Upper lobe of left lung (tissue), 6 donors: ENCODE results near the gene HEATR9. TPM values are rescaled to one million over a fixed set of nuclear protein-coding genes. Genes with fewer than 3 reads are reported as not detected.

Experiments used
- ATAC-seq, 2 donors: fragments of 200-7000 bp; cut with Tn5 transposase; one replicate each; pipeline ENCODE4 v1.9.1; 2022; ENCODE audit warnings: mild to moderate bottlenecking in 2 of 2, moderate library complexity in 2 of 2; ENCODE audit not compliant: low FRiP score in 2 of 2
- DNase-seq, 2 donors: peaks; one replicate each; pipeline ENCODE4 v3.0.0-alpha.2; 2019 to 2020
- H3K27ac ChIP-seq, 4 donors: fragments of 200-600 bp; sonication (generic); one replicate each; pipeline ENCODE4 v1.5.1; 2016 to 2019
- H3K27me3 ChIP-seq, 4 donors: fragments of 200-600 bp; sonication (generic); one replicate each; pipeline ENCODE4 v1.5.1; 2017 to 2019
- H3K36me3 ChIP-seq, 4 donors: fragments of 200-600 bp; sonication (generic); one replicate each; pipeline ENCODE4 v1.5.1; 2016 to 2019
- H3K4me1 ChIP-seq, 4 donors: fragments of 200-600 bp; sonication (generic); one replicate each; pipeline ENCODE4 v1.5.1; 2018 to 2019
- H3K4me3 ChIP-seq, 4 donors: fragments of 200-600 bp; sonication (generic); one replicate each; pipeline ENCODE4 v1.5.1; 2017 to 2019; ENCODE audit warnings: mild to moderate bottlenecking in 2 of 4, moderate library complexity in 1 of 4
- H3K9me3 ChIP-seq, 4 donors: fragments of 200-600 bp; sonication (generic); one replicate each; pipeline ENCODE4 v1.5.1; 2018 to 2019
- EP300 ChIP-seq, 4 donors: sonication (generic); formaldehyde crosslinking; IDR thresholded peaks; one replicate each; pipeline ENCODE4 v1.5.1; 2017; ENCODE audit warnings: antibody characterized with exemption in 4 of 4, control low read depth in 2 of 4
- POLR2A ChIP-seq, 4 donors: fragments of 450-650 bp; IDR thresholded peaks; one replicate each; pipeline ENCODE4 v1.5.1; 2016 to 2017; ENCODE audit warnings: antibody characterized with exemption in 4 of 4, mild to moderate bottlenecking in 2 of 4
- POLR2AphosphoS5 ChIP-seq, 2 donors: sonication (generic); formaldehyde crosslinking; IDR thresholded peaks; one replicate each; pipeline ENCODE4 v1.5.1; 2017; ENCODE audit warnings: antibody characterized with exemption in 2 of 2
- WGBS, 2 donors: methylation state at CpG; one replicate each; pipeline ENCODE4 v1.1.5; 2017 to 2018; 5-methylcytosine and 5-hydroxymethylcytosine counted together
- total RNA-seq, 6 donors: library from RNA; depleted of rRNA in 4 of 6; stranded (reverse); fragments of >200 nt in 4 of 6; gene quantifications; one replicate each; pipeline versions ENCODE4 v1.1.0 to v1.2.1, GENCODE V29; 2016 to 2021
- TF ChIP-seq, protein P1 (sequence below), 6 experiments: fragments of 450-650 bp in 4 of 6; fragments of 200-600 bp in 2 of 6; sonication (generic) in 2 of 6; IDR thresholded peaks; one replicate each; pipeline ENCODE4 v1.5.1; 2016 to 2019; ENCODE audit warnings: antibody characterized with exemption in 6 of 6
- donor health status: DM: no; HTN: no; CAD: no; lungs with moderate emphysema.
- donor health status: DM: no; HTN: yes; CAD: no; lungs with severe emphysema.

HEATR9 gene
- total RNA-seq, 6 donors from 2014 or later: 0.13 to 0.30 TPM; not detected in 4

DNA sequence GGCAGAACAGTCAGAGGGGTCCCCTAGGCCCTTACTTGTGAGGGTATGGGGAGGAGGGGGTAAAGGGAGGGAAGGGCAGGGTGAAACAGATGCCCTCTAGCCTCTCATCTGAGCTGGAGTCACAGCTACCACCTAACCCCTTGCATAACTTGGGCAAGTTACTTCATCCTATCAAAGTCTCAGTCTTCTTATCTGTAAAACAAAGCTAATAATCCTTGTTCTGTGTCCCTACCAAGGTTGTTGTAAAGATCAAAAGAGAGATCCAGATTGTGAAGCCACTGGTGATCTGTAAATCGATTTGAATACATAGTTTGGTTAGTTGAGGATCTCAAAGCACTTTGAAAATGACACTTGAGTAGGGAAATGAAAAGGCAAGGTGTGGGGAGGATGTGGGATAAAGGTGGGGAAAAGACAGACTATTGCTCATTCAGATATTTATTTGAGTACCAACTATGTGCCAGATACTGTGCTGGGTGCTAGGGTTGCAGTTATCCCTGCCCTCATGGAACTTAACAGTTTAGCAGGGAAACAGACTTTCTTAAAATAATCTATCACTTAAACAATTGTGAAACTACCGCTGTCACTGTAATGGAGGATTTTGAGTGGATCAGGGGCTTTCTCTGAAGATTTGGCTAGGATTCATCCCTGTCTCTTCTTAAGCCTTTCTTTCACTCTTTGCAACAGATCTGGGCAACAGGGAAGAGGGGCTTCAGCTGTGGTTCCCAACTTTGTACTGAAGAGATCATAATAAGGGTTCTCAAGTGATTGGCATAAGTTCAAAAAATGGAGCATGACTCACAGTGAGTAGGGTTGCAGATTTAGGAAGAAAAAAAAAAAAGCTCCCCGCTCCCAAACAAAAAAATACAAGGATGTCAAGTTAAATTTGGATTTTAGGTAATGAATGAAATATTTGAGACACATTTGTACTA, 3.0 kb downstream of the HEATR9 start:
- no peak for TF ChIP-seq POLR2A (IDR thresholded peaks at IDR 0.05)
- TF ChIP-seq EP300 (IDR thresholded peaks at IDR 0.05): no peak
- TF ChIP-seq, protein P1, sequence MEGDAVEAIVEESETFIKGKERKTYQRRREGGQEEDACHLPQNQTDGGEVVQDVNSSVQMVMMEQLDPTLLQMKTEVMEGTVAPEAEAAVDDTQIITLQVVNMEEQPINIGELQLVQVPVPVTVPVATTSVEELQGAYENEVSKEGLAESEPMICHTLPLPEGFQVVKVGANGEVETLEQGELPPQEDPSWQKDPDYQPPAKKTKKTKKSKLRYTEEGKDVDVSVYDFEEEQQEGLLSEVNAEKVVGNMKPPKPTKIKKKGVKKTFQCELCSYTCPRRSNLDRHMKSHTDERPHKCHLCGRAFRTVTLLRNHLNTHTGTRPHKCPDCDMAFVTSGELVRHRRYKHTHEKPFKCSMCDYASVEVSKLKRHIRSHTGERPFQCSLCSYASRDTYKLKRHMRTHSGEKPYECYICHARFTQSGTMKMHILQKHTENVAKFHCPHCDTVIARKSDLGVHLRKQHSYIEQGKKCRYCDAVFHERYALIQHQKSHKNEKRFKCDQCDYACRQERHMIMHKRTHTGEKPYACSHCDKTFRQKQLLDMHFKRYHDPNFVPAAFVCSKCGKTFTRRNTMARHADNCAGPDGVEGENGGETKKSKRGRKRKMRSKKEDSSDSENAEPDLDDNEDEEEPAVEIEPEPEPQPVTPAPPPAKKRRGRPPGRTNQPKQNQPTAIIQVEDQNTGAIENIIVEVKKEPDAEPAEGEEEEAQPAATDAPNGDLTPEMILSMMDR (IDR thresholded peaks at IDR 0.05): no peak
- TF ChIP-seq POLR2AphosphoS5 (IDR thresholded peaks at IDR 0.05): no peak
- Histone ChIP-seq H3K9me3 (no peaks in the 10 kb centered on the region), H3K4me3 (no peak overlapping the region), H3K27ac (no peak overlapping the region), H3K4me1 (peaks cover 0 to 10% (median 3%) of the 10 kb centered on the region in 4 donors), H3K36me3 (no peaks in the 10 kb centered on the region), H3K27me3 (no peaks in the 10 kb centered on the region)
- ATAC-seq (no peak), DNase-seq (no peak)
- 74 to 77% methylated on average over 3 of the region's 3 CpGs for WGBS, 2 donors

DNA sequence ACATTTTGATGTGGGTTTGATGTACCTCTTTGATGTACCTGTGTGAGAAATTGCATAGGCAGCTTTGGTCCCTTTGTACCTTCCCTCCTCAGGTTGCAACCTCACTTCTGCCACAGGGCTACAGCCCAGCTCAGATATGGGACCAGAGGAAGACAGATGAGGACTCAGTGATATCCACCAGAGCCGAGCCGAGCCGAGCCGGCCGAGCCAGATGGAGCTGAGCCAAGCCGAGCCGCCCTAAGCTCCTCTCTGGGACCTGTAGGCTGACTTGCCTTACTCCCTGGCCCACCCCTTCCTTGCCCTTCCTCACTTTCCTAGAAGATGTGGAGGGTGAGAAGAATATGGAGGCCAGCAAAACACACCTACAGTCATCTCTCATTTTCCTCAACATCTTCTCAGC, 3.8 kb downstream of the HEATR9 start:
- no peaks in the 10 kb centered on the region for H3K9me3 ChIP-seq
- no peak for ATAC-seq
- no peak overlapping the region for H3K4me3 ChIP-seq
- H3K4me1 ChIP-seq: peaks cover 0 to 10% (median 3%) of the 10 kb centered on the region in 4 donors
- no peaks in the 10 kb centered on the region for H3K27me3 ChIP-seq
- DNase-seq: peak in 1 of 2 donors; percentile 66
- H3K27ac ChIP-seq: no peak overlapping the region
- no peaks in the 10 kb centered on the region for H3K36me3 ChIP-seq
- TF ChIP-seq, protein P1 (IDR thresholded peaks at IDR 0.05): no peak
- TF ChIP-seq EP300 (IDR thresholded peaks at IDR 0.05) (no peak), POLR2A (IDR thresholded peaks at IDR 0.05) (no peak), POLR2AphosphoS5 (IDR thresholded peaks at IDR 0.05) (no peak)
- WGBS, 2 donors: 93 to 100% methylated on average over 2 to 7 of the region's 7 CpGs

DNA sequence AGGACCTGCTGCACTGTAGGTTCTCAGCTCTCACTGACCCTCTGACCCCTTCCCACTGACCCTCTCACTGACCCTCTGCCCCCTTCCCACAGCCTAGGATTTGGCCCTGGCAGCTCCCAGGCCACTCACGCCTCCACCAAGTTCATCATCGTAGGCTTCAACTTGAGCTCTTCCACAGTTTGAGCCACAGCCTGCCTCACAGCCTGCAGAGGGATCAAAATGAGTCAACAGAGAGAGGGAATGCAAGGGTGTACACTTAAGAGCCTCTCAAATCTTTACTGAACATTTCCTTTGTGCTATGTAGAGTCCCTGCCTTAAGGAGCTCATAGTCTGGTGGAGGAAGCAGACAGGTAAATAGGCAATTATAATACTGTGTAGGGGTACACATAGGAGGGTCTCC, 12.1 kb downstream of the HEATR9 start:
- no peaks in the 10 kb centered on the region for H3K9me3 ChIP-seq
- DNase-seq (no peak), ATAC-seq (no peak)
- H3K27ac ChIP-seq: no peak overlapping the region
- no peaks in the 10 kb centered on the region for H3K4me1 ChIP-seq
- peaks cover 0 to 10% (median 4%) of the 10 kb centered on the region in 4 donors for H3K36me3 ChIP-seq
- H3K4me3 ChIP-seq: no peak overlapping the region
- WGBS, 2 donors: 75 to 90% methylated on average over 2 of the region's 2 CpGs
- TF ChIP-seq, protein P1 (IDR thresholded peaks at IDR 0.05): no peak
- TF ChIP-seq EP300 (IDR thresholded peaks at IDR 0.05) (no peak), POLR2A (IDR thresholded peaks at IDR 0.05) (no peak), POLR2AphosphoS5 (IDR thresholded peaks at IDR 0.05) (no peak)
- no peaks in the 10 kb centered on the region for H3K27me3 ChIP-seq

DNA sequence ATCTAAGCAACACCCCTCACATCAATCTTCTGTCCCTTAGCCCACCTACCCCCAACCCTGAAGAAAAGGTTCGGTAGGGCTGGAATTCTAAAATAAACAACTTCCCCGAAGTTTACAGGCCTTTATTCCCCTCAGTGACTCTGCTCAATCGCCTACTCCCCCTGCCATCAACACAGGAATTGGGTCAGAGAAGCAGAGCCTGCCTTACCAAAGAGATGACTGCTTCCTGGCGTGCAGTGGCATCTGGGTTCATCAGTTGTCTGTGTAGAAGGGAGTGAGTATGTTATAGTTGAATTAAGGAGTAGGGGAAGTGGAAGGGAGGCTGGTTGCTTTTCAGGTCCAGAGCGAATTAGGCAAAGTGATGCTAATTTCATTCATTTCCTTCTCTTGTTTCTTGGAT, 12.7 kb downstream of the HEATR9 start:
- DNase-seq: no peak
- 65 to 77% methylated on average over 5 of the region's 5 CpGs for WGBS, 2 donors
- H3K27ac ChIP-seq: no peak overlapping the region
- H3K27me3 ChIP-seq: no peaks in the 10 kb centered on the region
- ATAC-seq: no peak
- peaks cover 0 to 10% (median 4%) of the 10 kb centered on the region in 4 donors for H3K36me3 ChIP-seq
- H3K4me1 ChIP-seq: no peaks in the 10 kb centered on the region
- no peaks in the 10 kb centered on the region for H3K9me3 ChIP-seq
- TF ChIP-seq POLR2A (IDR thresholded peaks at IDR 0.05): no peak
- TF ChIP-seq EP300 (IDR thresholded peaks at IDR 0.05): no peak
- no peak for TF ChIP-seq POLR2AphosphoS5 (IDR thresholded peaks at IDR 0.05)
- TF ChIP-seq, protein P1 (IDR thresholded peaks at IDR 0.05): no peak
- no peak overlapping the region for H3K4me3 ChIP-seq
